Glomerular visceral epithelial cell (primary cell): ENCODE results near the gene MEIS3.

Source experiments
- DNase-seq: peaks from one replicate; pipeline ENCODE4 v3.0.0-alpha.2; 2016; ENCODE audit errors: extremely low spot score

The MEIS3 gene

GRCh38 chr19:47362321-47362720 lies 57.0 kb downstream of the MEIS3 start:
- DNase-seq: no peak

GRCh38 chr19:47358936-47359335 lies 60.4 kb downstream of the MEIS3 start:
- no peak for DNase-seq

- no peak for DNase-seq
Observed at GRCh38 chr19:47357788-47358680, 61.3 kb downstream of the MEIS3 start.

- no peak for DNase-seq
Observed at GRCh38 chr19:47356900-47357299, 62.4 kb downstream of the MEIS3 start.

- DNase-seq: no peak
Observed at GRCh38 chr19:47353307-47353712, 66.0 kb downstream of the MEIS3 start.
